Mesendoderm (in vitro differentiated cells): ENCODE results near the gene SLC39A1.
"Not testable (repeated sequence)": the region's sequence is repeated elsewhere in the genome, so short reads cannot be mapped to it uniquely, and the experiment has no call there.

ENCODE experiments used
- DNase-seq: peaks from one replicate; pipeline ENCODE4 v3.0.0; 2013
- H2AK5ac ChIP-seq: 2 replicates; pipeline ENCODE4 v1.6.1; 2013; ENCODE audit warnings: low read length, inconsistent platforms
- H2BK120ac ChIP-seq: 2 replicates; pipeline ENCODE4 v1.6.1; 2013; ENCODE audit warnings: low read depth, mild to moderate bottlenecking, low read length, moderate library complexity, mixed read lengths
- H2BK15ac ChIP-seq: replicated peaks from 2 replicates; pipeline ENCODE4 v1.6.1; 2013; ENCODE audit warnings: low read depth, mild to moderate bottlenecking, moderate library complexity
- H2BK5ac ChIP-seq: 2 replicates; pipeline ENCODE4 v1.6.1; 2013; ENCODE audit warnings: low read length, inconsistent platforms
- H3K18ac ChIP-seq: 2 replicates; pipeline ENCODE4 v1.6.1; 2013; ENCODE audit warnings: mild to moderate bottlenecking, low read length, mixed read lengths
- H3K23ac ChIP-seq: one replicate; pipeline ENCODE4 v1.6.1; 2013; ENCODE audit warnings: low read length
- H3K27ac ChIP-seq: 2 replicates; pipeline ENCODE4 v1.5.1; 2013; ENCODE audit warnings: low read depth, mild to moderate bottlenecking, inconsistent platforms, low read length, moderate library complexity
- H3K27me3 ChIP-seq: 2 replicates; pipeline ENCODE4 v1.6.1; 2013; ENCODE audit warnings: low read length, control low read depth, mild to moderate bottlenecking, inconsistent platforms; ENCODE audit not compliant: insufficient read depth, poor library complexity
- H3K36me3 ChIP-seq: 2 replicates; pipeline ENCODE4 v1.6.1; 2013; ENCODE audit warnings: low read length, inconsistent platforms; ENCODE audit not compliant: control insufficient read depth, insufficient read depth
- H3K4ac ChIP-seq: one replicate; pipeline ENCODE4 v1.6.1; 2013; ENCODE audit warnings: low read depth, mild to moderate bottlenecking, low read length, moderate library complexity
- H3K4me1 ChIP-seq: 2 replicates; pipeline ENCODE4 v1.6.1; 2013; ENCODE audit warnings: low read depth, low read length, inconsistent platforms; ENCODE audit not compliant: control insufficient read depth
- H3K4me2 ChIP-seq: 2 replicates; pipeline ENCODE4 v1.6.1; 2013; ENCODE audit warnings: low read length
- H3K4me3 ChIP-seq: 2 replicates; pipeline ENCODE4 v1.5.1; 2013; ENCODE audit warnings: mild to moderate bottlenecking, low read length
- H3K56ac ChIP-seq: one replicate; pipeline ENCODE4 v1.6.1; 2013; ENCODE audit warnings: low read length
- H3K79me1 ChIP-seq: 2 replicates; pipeline ENCODE4 v1.6.1; 2013; ENCODE audit warnings: low read length, inconsistent platforms
- H3K79me2 ChIP-seq: 2 replicates; pipeline ENCODE4 v1.6.1; 2013; ENCODE audit warnings: mild to moderate bottlenecking, low read length; ENCODE audit not compliant: control insufficient read depth, insufficient read depth
- H3K9ac ChIP-seq: 2 replicates; pipeline ENCODE4 v1.6.1; 2013; ENCODE audit warnings: low read length, inconsistent platforms
- H4K5ac ChIP-seq: one replicate; pipeline ENCODE4 v1.6.1; 2013; ENCODE audit warnings: low read length
- H4K8ac ChIP-seq: one replicate; pipeline ENCODE4 v1.6.1; 2013; ENCODE audit warnings: low read depth, mild to moderate bottlenecking, control low read depth, low read length, moderate library complexity
- WGBS: extraction: QIAGEN DNeasy Blood & Tissue Kit; methylation state at CpG from one replicate; pipeline ENCODE4 v1.1.7; 2013; ENCODE audit warnings: low lambda C conversion rate, missing lambda C conversion rate; ENCODE audit not compliant: insufficient coverage; ENCODE audit errors: extremely low coverage; 5-methylcytosine and 5-hydroxymethylcytosine counted together

Gene SLC39A1

GRCh38 chr1:153981735-153982134 is 18.4 kb upstream of the SLC39A1 start:
- not testable (repeated sequence) for H3K4me1 ChIP-seq, H2AK5ac ChIP-seq, H3K9ac ChIP-seq, H3K56ac ChIP-seq, DNase-seq, H2BK120ac ChIP-seq, H3K27ac ChIP-seq, H4K5ac ChIP-seq, H3K23ac ChIP-seq, H3K4me2 ChIP-seq, H2BK15ac ChIP-seq, H2BK5ac ChIP-seq, H3K36me3 ChIP-seq, H3K18ac ChIP-seq, H3K79me1 ChIP-seq, H3K4ac ChIP-seq, H3K27me3 ChIP-seq, H3K4me3 ChIP-seq, H4K8ac ChIP-seq
- WGBS, result no CpG with 5 or more reads among the region's 2 CpGs
- H3K79me2 ChIP-seq, result peaks cover 12% of the 10 kb centered on the region

- not testable (repeated sequence) for H2BK120ac ChIP-seq, H3K18ac ChIP-seq, H3K4me1 ChIP-seq, H3K4ac ChIP-seq, H3K56ac ChIP-seq, H3K23ac ChIP-seq, H3K27me3 ChIP-seq, DNase-seq, H4K8ac ChIP-seq, H2BK5ac ChIP-seq, H4K5ac ChIP-seq, H2AK5ac ChIP-seq, H3K79me1 ChIP-seq, H3K27ac ChIP-seq, H3K9ac ChIP-seq, H3K4me2 ChIP-seq, H2BK15ac ChIP-seq, H3K36me3 ChIP-seq, H3K4me3 ChIP-seq
- no CpG with 5 or more reads among the region's 12 CpGs for WGBS
- H3K79me2 ChIP-seq, result peaks cover 11% of the 10 kb centered on the region
Observed at GRCh38 chr1:153979091-153979490, 15.8 kb upstream of the SLC39A1 start.

GRCh38 chr1:153978274-153978909 is 15.1 kb upstream of the SLC39A1 start:
- Histone ChIP-seq H3K27ac (no peak overlapping the region), H4K8ac (no peak overlapping the region)

GRCh38 chr1:153977250-153978240 is 14.2 kb upstream of the SLC39A1 start, which contains the start of gene JTB:
JTB (minus strand) TSS chr1:153977674; CDS start chr1:153977252, 422 bp downstream.
- H3K23ac ChIP-seq, result no peak within 1 kb of the TSS
- H2BK5ac ChIP-seq, result no peak within 1 kb of the TSS
- H2BK15ac ChIP-seq, result no peak within 1 kb of the TSS
- WGBS, result no CpG with 5 or more reads among the region's 75 CpGs
- no peak within 1 kb of the TSS for H3K4ac ChIP-seq
- peak within 1 kb of the TSS; percentile 88 for H3K56ac ChIP-seq
- H3K4me1 ChIP-seq, result no peaks in the 10 kb centered on the region
- H2BK120ac ChIP-seq, result no peak within 1 kb of the TSS
- peak within 1 kb of the TSS; percentile 70 for H3K27ac ChIP-seq
- H2AK5ac ChIP-seq, result no peak within 1 kb of the TSS
- peaks cover 9% of the 10 kb centered on the region for H3K36me3 ChIP-seq
- DNase-seq, result peak; percentile 92
- no peak within 1 kb of the TSS for H4K5ac ChIP-seq
- H3K4me3 ChIP-seq, result peak within 1 kb of the TSS; percentile 93
- H3K4me2 ChIP-seq, result peak within 1 kb of the TSS; percentile 97
- H3K79me2 ChIP-seq, result peaks cover 11% of the 10 kb centered on the region
- H3K27me3 ChIP-seq, result no peaks in the 10 kb centered on the region
- peak within 1 kb of the TSS; percentile 57 for H3K18ac ChIP-seq
- H3K9ac ChIP-seq, result peak within 1 kb of the TSS; percentile 85
- no peak within 1 kb of the TSS for H4K8ac ChIP-seq
- peaks cover 3% of the 10 kb centered on the region for H3K79me1 ChIP-seq

More at GRCh38 chr1:153978274-153978909, 15.1 kb upstream of the SLC39A1 start:
- H3K23ac ChIP-seq, result no peak overlapping the region
- peaks cover 11% of the 10 kb centered on the region for H3K79me2 ChIP-seq
- peaks cover 3% of the 10 kb centered on the region for H3K79me1 ChIP-seq
- no peak overlapping the region for H3K4ac ChIP-seq
- no peak overlapping the region for H3K56ac ChIP-seq
- H2AK5ac ChIP-seq, result no peak overlapping the region
- WGBS, result no CpG with 5 or more reads among the region's 9 CpGs
- peaks cover 9% of the 10 kb centered on the region for H3K36me3 ChIP-seq
- H2BK5ac ChIP-seq, result no peak overlapping the region
- DNase-seq, result no peak
- no peak overlapping the region for H4K5ac ChIP-seq
- H3K18ac ChIP-seq, result no peak overlapping the region
- H3K27me3 ChIP-seq, result no peaks in the 10 kb centered on the region
- peak overlapping the region; percentile 85 for H3K9ac ChIP-seq
- H3K4me2 ChIP-seq, result peak overlapping the region; percentile 97
- no peak overlapping the region for H3K4me3 ChIP-seq
- H2BK15ac ChIP-seq, result no peak overlapping the region
- H3K4me1 ChIP-seq, result no peaks in the 10 kb centered on the region
- no peak overlapping the region for H2BK120ac ChIP-seq

- H3K36me3 ChIP-seq, result peaks cover 9% of the 10 kb centered on the region
Observed at GRCh38 chr1:153976819-153977249, 13.5 kb upstream of the SLC39A1 start.

More at GRCh38 chr1:153976819-153977249, 13.5 kb upstream of the SLC39A1 start:
- no peak overlapping the region for H3K23ac ChIP-seq
- no CpG with 5 or more reads among the region's 16 CpGs for WGBS
- H3K4me2 ChIP-seq, result peak overlapping the region; percentile 55
- no peak overlapping the region for H4K8ac ChIP-seq
- peak overlapping the region; percentile 85 for H3K9ac ChIP-seq
- H3K27me3 ChIP-seq, result no peaks in the 10 kb centered on the region
- H3K79me2 ChIP-seq, result peaks cover 11% of the 10 kb centered on the region
- H3K4me3 ChIP-seq, result peak overlapping the region; percentile 93
- H2BK5ac ChIP-seq, result no peak overlapping the region
- no peaks in the 10 kb centered on the region for H3K4me1 ChIP-seq
- DNase-seq, result no peak
- no peak overlapping the region for H2BK120ac ChIP-seq
- H3K56ac ChIP-seq, result peak overlapping the region; percentile 88
- peak overlapping the region; percentile 70 for H3K27ac ChIP-seq
- H3K4ac ChIP-seq, result no peak overlapping the region
- H4K5ac ChIP-seq, result no peak overlapping the region
- no peak overlapping the region for H2AK5ac ChIP-seq
- H3K18ac ChIP-seq, result peak overlapping the region; percentile 57
- H2BK15ac ChIP-seq, result no peak overlapping the region
- H3K79me1 ChIP-seq, result peaks cover 3% of the 10 kb centered on the region
